ENCODE measurements around the gene OAS2. TPM values are rescaled to one million over a fixed set of nuclear protein-coding genes. Genes with fewer than 3 reads are reported as not detected.
A peak's percentile ranks its signal among the peaks of the same experiment; 100 is the strongest.

The OAS2 gene
- polyA plus RNA-seq, 1 donor (not counting 4 experiments of a cell fraction or from before 2014, with no cell fraction given), result 92.7 TPM

DNA sequence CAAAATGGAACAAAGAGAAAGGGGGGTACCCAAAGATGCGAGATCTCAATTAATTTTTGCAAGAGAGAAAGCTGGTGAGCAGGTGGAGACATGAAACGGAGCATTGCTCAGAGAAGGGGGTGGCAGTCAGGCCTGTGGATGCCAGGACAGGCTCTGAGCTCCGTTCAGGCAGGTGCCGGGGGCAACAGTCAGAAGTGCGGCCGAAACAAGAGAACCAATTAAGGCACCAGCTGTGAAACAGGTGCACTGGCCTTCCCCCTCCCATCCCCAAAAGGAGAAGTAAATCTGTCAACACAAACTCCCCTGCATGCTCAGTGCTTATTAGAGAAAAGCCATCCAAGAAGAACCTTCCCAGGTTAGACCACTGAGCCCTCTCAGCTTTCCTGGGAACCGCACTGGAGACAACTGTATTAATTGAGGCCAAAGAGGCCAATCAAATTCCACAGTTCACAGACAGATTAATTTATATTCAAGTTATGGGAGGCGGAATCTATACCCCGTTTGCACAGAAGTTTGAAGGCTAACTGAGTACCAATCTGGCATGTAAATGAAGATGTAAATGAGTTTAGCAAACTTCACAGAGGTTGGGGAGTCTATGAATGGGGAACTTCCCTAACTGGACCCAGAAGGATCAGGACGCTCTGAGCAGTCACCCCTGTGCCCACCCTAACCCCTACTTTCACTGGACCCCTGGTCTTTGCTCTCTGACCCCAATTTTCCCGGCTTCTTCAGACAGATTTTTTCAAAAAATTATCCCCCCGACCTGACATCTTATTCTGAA, 20.9 kb downstream of the OAS2 start:
- Histone ChIP-seq H3K4me2 (ENCODE audit: control insufficient read depth, extremely low read depth, insufficient read depth, low read depth, low read length) (no peak overlapping the region), H3K36me3 (ENCODE audit: control insufficient read depth in 2 of 2, extremely low read depth in 1 of 2, insufficient read depth in 2 of 2, low read length in 2 of 2) (peaks cover 0 to 22% of the 10 kb centered on the region in 2 experiments), H3K9me1 (ENCODE audit: control insufficient read depth, extremely low read depth, insufficient read depth, low read length) (no peaks in the 10 kb centered on the region), H2AFZ (ENCODE audit: control insufficient read depth, low read length) (no peak overlapping the region), H3K79me2 (ENCODE audit: control insufficient read depth, insufficient read depth, low read length) (no peaks in the 10 kb centered on the region), H3K27ac (ENCODE audit: control insufficient read depth, insufficient read depth, low read length) (no peak overlapping the region), H4K20me1 (ENCODE audit: control insufficient read depth, extremely low read depth, insufficient read depth, low read length) (no peaks in the 10 kb centered on the region), H3K27me3 (ENCODE audit: control insufficient read depth, extremely low read depth, insufficient read depth, low read length) (no peaks in the 10 kb centered on the region), H3K9ac (ENCODE audit: control insufficient read depth, extremely low read depth, insufficient read depth, low read length) (no peak overlapping the region), H3K4me3 (ENCODE audit: control insufficient read depth in 2 of 3, extremely low read depth in 1 of 3, insufficient read depth in 2 of 3, low read depth in 1 of 3, low read length in 3 of 3) (no peak overlapping the region), H3K4me1 (ENCODE audit: control insufficient read depth, extremely low read depth, insufficient read depth, low read length) (no peaks in the 10 kb centered on the region), H3K9me3 (ENCODE audit: control insufficient read depth, low read depth, low read length) (no peaks in the 10 kb centered on the region)
- dilution Hi-C loops (cut with MboI; ENCODE audit: extremely low pct_ligation_motif_present, low sequenced_read_pairs), result no loop called here
- TF ChIP-seq, protein P1, sequence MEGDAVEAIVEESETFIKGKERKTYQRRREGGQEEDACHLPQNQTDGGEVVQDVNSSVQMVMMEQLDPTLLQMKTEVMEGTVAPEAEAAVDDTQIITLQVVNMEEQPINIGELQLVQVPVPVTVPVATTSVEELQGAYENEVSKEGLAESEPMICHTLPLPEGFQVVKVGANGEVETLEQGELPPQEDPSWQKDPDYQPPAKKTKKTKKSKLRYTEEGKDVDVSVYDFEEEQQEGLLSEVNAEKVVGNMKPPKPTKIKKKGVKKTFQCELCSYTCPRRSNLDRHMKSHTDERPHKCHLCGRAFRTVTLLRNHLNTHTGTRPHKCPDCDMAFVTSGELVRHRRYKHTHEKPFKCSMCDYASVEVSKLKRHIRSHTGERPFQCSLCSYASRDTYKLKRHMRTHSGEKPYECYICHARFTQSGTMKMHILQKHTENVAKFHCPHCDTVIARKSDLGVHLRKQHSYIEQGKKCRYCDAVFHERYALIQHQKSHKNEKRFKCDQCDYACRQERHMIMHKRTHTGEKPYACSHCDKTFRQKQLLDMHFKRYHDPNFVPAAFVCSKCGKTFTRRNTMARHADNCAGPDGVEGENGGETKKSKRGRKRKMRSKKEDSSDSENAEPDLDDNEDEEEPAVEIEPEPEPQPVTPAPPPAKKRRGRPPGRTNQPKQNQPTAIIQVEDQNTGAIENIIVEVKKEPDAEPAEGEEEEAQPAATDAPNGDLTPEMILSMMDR (optimal IDR thresholded peaks at IDR 0.05 in 1 of 3, IDR thresholded peaks at IDR 0.05 in 1 of 3, conservative IDR thresholded peaks at IDR 0.05 in 1 of 3; ENCODE audit: extremely low read depth in 1 of 3, insufficient read depth in 2 of 3, low read length in 3 of 3), result no peak
- TF ChIP-seq EZH2 (IDR thresholded peaks at IDR 0.05; ENCODE audit: low read length), result no peak
- FAIRE-seq (no peak), DNase-seq (ENCODE audit: low read depth, low spot score) (no peak)

DNA sequence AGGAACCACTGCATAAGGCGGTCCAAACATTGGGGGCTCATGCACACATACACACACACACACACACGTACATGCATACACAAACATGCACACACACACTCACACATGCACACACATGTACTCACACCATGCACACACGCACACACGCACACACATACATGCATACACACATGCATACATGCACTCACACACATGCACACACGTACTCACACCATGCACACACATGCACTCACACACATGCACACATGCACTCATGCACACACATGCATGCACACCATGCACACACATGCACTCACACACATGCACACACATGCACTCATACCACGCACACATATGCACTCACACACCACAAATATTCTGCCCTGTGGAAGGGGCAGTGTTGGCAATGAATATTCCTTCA, 22.1 kb downstream of the OAS2 start:
- Histone ChIP-seq H3K4me3 (ENCODE audit: control insufficient read depth in 2 of 3, extremely low read depth in 1 of 3, insufficient read depth in 2 of 3, low read depth in 1 of 3, low read length in 3 of 3) (no peak overlapping the region), H3K9me1 (ENCODE audit: control insufficient read depth, extremely low read depth, insufficient read depth, low read length) (no peaks in the 10 kb centered on the region), H3K27ac (ENCODE audit: control insufficient read depth, insufficient read depth, low read length) (no peak overlapping the region), H3K4me1 (ENCODE audit: control insufficient read depth, extremely low read depth, insufficient read depth, low read length) (no peaks in the 10 kb centered on the region), H4K20me1 (ENCODE audit: control insufficient read depth, extremely low read depth, insufficient read depth, low read length) (no peaks in the 10 kb centered on the region), H3K9me3 (ENCODE audit: control insufficient read depth, low read depth, low read length) (no peaks in the 10 kb centered on the region), H3K79me2 (ENCODE audit: control insufficient read depth, insufficient read depth, low read length) (no peaks in the 10 kb centered on the region), H3K4me2 (ENCODE audit: control insufficient read depth, extremely low read depth, insufficient read depth, low read depth, low read length) (no peak overlapping the region), H3K9ac (ENCODE audit: control insufficient read depth, extremely low read depth, insufficient read depth, low read length) (no peak overlapping the region), H3K27me3 (ENCODE audit: control insufficient read depth, extremely low read depth, insufficient read depth, low read length) (no peaks in the 10 kb centered on the region), H3K36me3 (ENCODE audit: control insufficient read depth in 2 of 2, extremely low read depth in 1 of 2, insufficient read depth in 2 of 2, low read length in 2 of 2) (peaks cover 0 to 27% of the 10 kb centered on the region in 2 experiments), H2AFZ (ENCODE audit: control insufficient read depth, low read length) (no peak overlapping the region)
- TF ChIP-seq, protein P1 (optimal IDR thresholded peaks at IDR 0.05 in 1 of 3, IDR thresholded peaks at IDR 0.05 in 1 of 3, conservative IDR thresholded peaks at IDR 0.05 in 1 of 3; ENCODE audit: extremely low read depth in 1 of 3, insufficient read depth in 2 of 3, low read length in 3 of 3), result no peak
- TF ChIP-seq EZH2 (IDR thresholded peaks at IDR 0.05; ENCODE audit: low read length), result no peak
- peak; percentile 20 for FAIRE-seq
- dilution Hi-C loops (cut with MboI; ENCODE audit: extremely low pct_ligation_motif_present, low sequenced_read_pairs), result no loop called here
- DNase-seq (ENCODE audit: low read depth, low spot score), result no peak

Data from keratinocyte (primary cell).